H4 (cell line): Measurements from ENCODE around the gene CILP2. TPM values are rescaled to one million over a fixed set of nuclear protein-coding genes. Genes with fewer than 3 reads are reported as not detected.

Experiments used
- DNase-seq: peaks from one replicate; pipeline ENCODE4 v3.0.0-alpha.2; 2015; ENCODE audit warnings: low spot score
- total RNA-seq: library from RNA; depleted of rRNA; stranded (reverse); fragments of >200 nt; shearing (Covaris generic); gene quantifications from 2 replicates; pipeline ENCODE4 v1.2.3, GENCODE V29; 2014

Gene CILP2
- total RNA-seq, 1 experiment from 2014 or later = 0.08 TPM

- DNase-seq = no peak
Measured at GRCh38 chr19:19505669-19506326, 32.3 kb upstream of the CILP2 start.

- no peak for DNase-seq
Measured at GRCh38 chr19:19506592-19506991, 31.5 kb upstream of the CILP2 start.

GRCh38 chr19:19507354-19507753 is 30.7 kb upstream of the CILP2 start:
- no peak for DNase-seq

GRCh38 chr19:19508217-19508616 is 29.8 kb upstream of the CILP2 start:
- DNase-seq = no peak

- DNase-seq = no peak
Measured at GRCh38 chr19:19510432-19510831, 27.6 kb upstream of the CILP2 start.

GRCh38 chr19:19513682-19514081 is 24.4 kb upstream of the CILP2 start:
- no peak for DNase-seq

- DNase-seq = no peak
Measured at GRCh38 chr19:19514215-19514657, 23.8 kb upstream of the CILP2 start.

GRCh38 chr19:19514881-19515641 is 23.0 kb upstream of the CILP2 start, which contains the start of gene TSSK6:
TSS of gene TSSK6 (minus strand) at chr19:19515548. CDS start at chr19:19515427, 121 bp downstream.
- no peak for DNase-seq

- peak; percentile 89 for DNase-seq
Measured at GRCh38 chr19:19515642-19516519, 22.2 kb upstream of the CILP2 start, which contains the start of gene NDUFA13. TSS of gene NDUFA13 (plus strand) at chr19:19516225. CDS start at chr19:19516239, 14 bp downstream.

GRCh38 chr19:19517235-19517619 is 20.8 kb upstream of the CILP2 start:
- DNase-seq = no peak

GRCh38 chr19:19520989-19521388 is 17.1 kb upstream of the CILP2 start:
- no peak for DNase-seq

- DNase-seq = no peak
Measured at GRCh38 chr19:19523177-19523576, 14.9 kb upstream of the CILP2 start.

- DNase-seq = no peak
Measured at GRCh38 chr19:19524053-19524452, 14.0 kb upstream of the CILP2 start.

GRCh38 chr19:19525611-19526380 is 12.3 kb upstream of the CILP2 start:
- DNase-seq = no peak

GRCh38 chr19:19526581-19527370 is 11.3 kb upstream of the CILP2 start:
- DNase-seq = no peak

- no peak for DNase-seq
Measured at GRCh38 chr19:19527371-19527656, 10.8 kb upstream of the CILP2 start.

GRCh38 chr19:19527674-19528625 is 10.1 kb upstream of the CILP2 start:
- no peak for DNase-seq

- no peak for DNase-seq
Measured at GRCh38 chr19:19528721-19529490, 9.2 kb upstream of the CILP2 start, which contains the start of gene YJEFN3. TSS of gene YJEFN3 (plus strand) at chr19:19528911. CDS start at chr19:19528933, 22 bp downstream.
